ENCODE measurements around the gene SOCS7. TPM values are rescaled to one million over a fixed set of nuclear protein-coding genes. Genes with fewer than 3 reads are reported as not detected.

Gene SOCS7
- total RNA-seq, 4 donors from 2014 or later = 13.2 to 19.1 (median 15.7) TPM

DNA sequence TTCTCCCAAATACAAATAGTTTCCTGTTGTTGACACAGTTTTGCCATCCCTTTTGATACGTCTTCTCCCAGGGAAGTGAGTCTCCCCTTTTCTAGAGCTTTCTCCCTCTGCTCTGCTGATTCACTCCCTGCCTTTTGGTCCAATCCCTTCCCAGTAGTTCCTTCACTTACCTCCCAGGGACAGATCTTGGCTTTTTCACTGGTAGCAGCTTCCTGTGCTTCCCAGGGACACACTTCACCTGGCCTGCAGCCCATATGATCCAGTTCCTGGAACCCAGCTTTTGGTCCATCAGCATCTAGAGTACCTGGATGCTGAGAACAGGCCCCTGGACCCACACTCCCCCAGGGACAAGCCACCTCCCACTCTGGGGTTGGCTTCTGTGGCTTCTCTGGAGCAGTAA is 23.7 kb upstream of the SOCS7 start:
- Histone ChIP-seq H3K27ac (no peak overlapping the region), H3K4me1 (peaks cover 0 to 21% (median 4%) of the 10 kb centered on the region in 3 donors), H3K27me3 (peaks cover 37% of the 10 kb centered on the region), H3K4me3 (no peak overlapping the region), H3K36me3 (peaks cover 0 to 13% of the 10 kb centered on the region in 2 donors), H3K9me3 (no peaks in the 10 kb centered on the region)
- 50 to 80% methylated on average over 1 of the region's 1 CpG for WGBS, 2 donors (ENCODE audit: low coverage in 1 of 2)
- TF ChIP-seq POLR2A (IDR thresholded peaks at IDR 0.05) = no peak
- TF ChIP-seq CTCF (IDR thresholded peaks at IDR 0.05) = no peak
- TF ChIP-seq POLR2AphosphoS5 (IDR thresholded peaks at IDR 0.05) = no peak
- no peak for TF ChIP-seq EP300 (IDR thresholded peaks at IDR 0.05)
- no peak for ATAC-seq

GRCh38 chr17:38328620-38329019 is 23.0 kb upstream of the SOCS7 start:
- Histone ChIP-seq H3K4me3 (no peak overlapping the region), H3K27me3 (peaks cover 44% of the 10 kb centered on the region), H3K9me3 (no peaks in the 10 kb centered on the region), H3K36me3 (peaks cover 0 to 6% of the 10 kb centered on the region in 2 donors), H3K27ac (no peak overlapping the region), H3K4me1 (peaks cover 0 to 21% (median 4%) of the 10 kb centered on the region in 3 donors)
- WGBS, 2 donors (ENCODE audit: low coverage in 1 of 2) = 68 to 92% methylated on average over 2 to 7 of the region's 7 CpGs
- no peak for ATAC-seq
- TF ChIP-seq POLR2A (IDR thresholded peaks at IDR 0.05) (no peak), CTCF (IDR thresholded peaks at IDR 0.05) (no peak), POLR2AphosphoS5 (IDR thresholded peaks at IDR 0.05) (no peak), EP300 (IDR thresholded peaks at IDR 0.05) (no peak)

GRCh38 chr17:38329284-38329683 is 22.4 kb upstream of the SOCS7 start:
- no peak for ATAC-seq
- WGBS, 2 donors (ENCODE audit: low coverage in 1 of 2) = 100% methylated on average over 1 of the region's 7 CpGs; no CpG with 5 or more reads in 1 of the 2 donors
- peaks cover 0 to 21% (median 4%) of the 10 kb centered on the region in 3 donors for H3K4me1 ChIP-seq
- H3K27me3 ChIP-seq = peaks cover 50% of the 10 kb centered on the region
- H3K27ac ChIP-seq = no peak overlapping the region
- H3K36me3 ChIP-seq = no peaks in the 10 kb centered on the region
- TF ChIP-seq POLR2A (IDR thresholded peaks at IDR 0.05) (no peak), CTCF (IDR thresholded peaks at IDR 0.05) (no peak), EP300 (IDR thresholded peaks at IDR 0.05) (no peak), POLR2AphosphoS5 (IDR thresholded peaks at IDR 0.05) (no peak)
- no peaks in the 10 kb centered on the region for H3K9me3 ChIP-seq
- H3K4me3 ChIP-seq = no peak overlapping the region

DNA sequence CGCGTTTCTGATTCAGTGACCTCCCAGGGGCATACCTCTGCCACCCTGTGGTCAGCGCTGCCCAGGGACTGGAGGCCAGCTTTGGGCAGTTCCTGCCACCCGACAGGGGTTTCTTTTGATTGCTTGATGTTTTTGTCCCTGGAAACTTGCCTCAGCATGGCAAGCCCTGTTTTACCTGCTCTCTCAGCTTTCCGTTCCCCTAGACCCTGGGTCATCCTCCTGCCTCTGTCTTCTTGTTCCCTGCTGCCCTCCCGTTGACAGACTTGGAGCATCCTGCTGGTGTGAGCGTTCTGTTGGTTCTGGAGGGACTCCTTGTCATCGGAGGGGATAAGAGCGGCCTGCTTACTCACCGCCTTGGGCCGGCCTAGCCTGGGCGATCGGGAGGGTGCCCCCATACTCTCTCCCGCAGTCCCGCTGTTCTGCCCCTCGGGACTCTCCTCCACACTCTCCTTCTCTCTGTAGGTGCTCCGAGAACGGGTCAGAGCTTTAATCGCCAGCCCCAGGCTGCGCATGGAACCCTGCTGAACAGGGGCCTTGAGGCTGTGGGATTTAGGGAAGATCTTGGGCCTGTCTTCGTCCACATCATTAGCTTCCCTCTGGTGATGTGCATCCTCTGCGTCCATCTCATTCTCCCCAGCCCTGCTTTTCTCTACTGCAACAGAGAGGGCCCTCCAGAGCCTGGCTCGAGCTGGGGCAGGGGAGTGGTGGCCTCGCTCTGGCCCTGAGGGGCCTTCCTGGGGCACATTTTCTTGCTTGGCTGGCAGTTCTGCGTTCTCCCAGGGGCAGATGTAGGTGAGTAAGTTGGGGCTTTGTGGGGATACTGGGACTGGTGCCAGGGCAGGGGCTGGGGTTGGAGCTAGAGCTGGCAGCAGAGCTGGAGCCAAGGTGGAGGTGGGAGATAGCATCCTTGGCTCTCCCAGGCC is 21.6 kb upstream of the SOCS7 start:
- Histone ChIP-seq H3K4me1 (peaks cover 0 to 21% (median 4%) of the 10 kb centered on the region in 3 donors), H3K9me3 (no peaks in the 10 kb centered on the region), H3K27ac (no peak overlapping the region), H3K27me3 (peaks cover 58% of the 10 kb centered on the region), H3K4me3 (no peak overlapping the region), H3K36me3 (no peaks in the 10 kb centered on the region)
- no peak for ATAC-seq
- TF ChIP-seq CTCF (IDR thresholded peaks at IDR 0.05) = no peak
- TF ChIP-seq POLR2AphosphoS5 (IDR thresholded peaks at IDR 0.05) = no peak
- TF ChIP-seq POLR2A (IDR thresholded peaks at IDR 0.05) = no peak
- TF ChIP-seq EP300 (IDR thresholded peaks at IDR 0.05) = no peak
- 60 to 67% methylated on average over 2 of the region's 25 CpGs for WGBS, 2 donors (ENCODE audit: low coverage in 1 of 2)
